ENCODE results near the gene REM2.

REM2 gene

GRCh38 chr14:22932146-22932545 lies 49.1 kb downstream of the REM2 start:
- no peak for DNase-seq (ENCODE audit: low read depth)
- H3K4me3 ChIP-seq (ENCODE audit: low read depth, low read length), result no peak overlapping the region
- no peak for TF ChIP-seq CTCF (IDR thresholded peaks at IDR 0.05; ENCODE audit: low read depth, low read length, missing control alignments)

GRCh38 chr14:22935156-22935555 lies 52.1 kb downstream of the REM2 start:
- TF ChIP-seq CTCF (IDR thresholded peaks at IDR 0.05; ENCODE audit: low read depth, low read length, missing control alignments), result no peak
- DNase-seq (ENCODE audit: low read depth), result no peak
- no peak overlapping the region for H3K4me3 ChIP-seq (ENCODE audit: low read depth, low read length)

Measured in GM12864 (cell line).